8988T (cell line): Measurements from ENCODE around the gene TLX2.
A peak's percentile ranks its signal among the peaks of the same experiment; 100 is the strongest.

Source experiments
- DNase-seq: peaks from one replicate; pipeline ENCODE4 v3.0.0; 2011

Gene TLX2

GRCh38 chr2:74513605-74514367, 464 bp upstream of the TLX2 start:
- no peak for DNase-seq

- DNase-seq = no peak
Observed at GRCh38 chr2:74515271-74515980, 1.2 kb downstream of the TLX2 start.

GRCh38 chr2:74515981-74516633, 1.9 kb downstream of the TLX2 start:
- no peak for DNase-seq

- no peak for DNase-seq
Observed at GRCh38 chr2:74516650-74517049, 2.4 kb downstream of the TLX2 start.

GRCh38 chr2:74522516-74522915, 8.3 kb downstream of the TLX2 start:
- no peak for DNase-seq

GRCh38 chr2:74524005-74524404, 9.8 kb downstream of the TLX2 start:
- no peak for DNase-seq

- no peak for DNase-seq
Observed at GRCh38 chr2:74524955-74525716, 10.9 kb downstream of the TLX2 start.

GRCh38 chr2:74525717-74526648, 11.7 kb downstream of the TLX2 start, which contains the start of gene DQX1:
DQX1 (minus strand) TSS chr2:74526231; CDS start chr2:74525729, 502 bp downstream.
- peak; percentile 75 for DNase-seq

GRCh38 chr2:74526649-74527230, 12.5 kb downstream of the TLX2 start:
- DNase-seq = no peak

- DNase-seq = no peak
Observed at GRCh38 chr2:74527741-74528140, 13.5 kb downstream of the TLX2 start.

GRCh38 chr2:74528600-74529356, 14.5 kb downstream of the TLX2 start:
- DNase-seq = no peak

- peak; percentile 99 for DNase-seq
Observed at GRCh38 chr2:74529357-74530238, 15.3 kb downstream of the TLX2 start, which contains the start of the genes AUP1 and HTRA2. AUP1 (minus strand) TSS chr2:74529706; CDS start chr2:74529629, 77 bp downstream. HTRA2 (plus strand) TSS chr2:74529933; CDS start chr2:74530007, 74 bp downstream.

GRCh38 chr2:74530239-74531187, 16.3 kb downstream of the TLX2 start:
- peak; percentile 61 for DNase-seq

GRCh38 chr2:74531666-74532065, 17.4 kb downstream of the TLX2 start:
- no peak for DNase-seq

- DNase-seq = no peak
Observed at GRCh38 chr2:74532222-74532621, 18.0 kb downstream of the TLX2 start.

- DNase-seq = no peak
Observed at GRCh38 chr2:74533464-74533863, 19.2 kb downstream of the TLX2 start.

- no peak for DNase-seq
Observed at GRCh38 chr2:74534411-74534810, 20.2 kb downstream of the TLX2 start.

- no peak for DNase-seq
Observed at GRCh38 chr2:74535440-74535965, 21.3 kb downstream of the TLX2 start.
